Fibroblast of pulmonary artery (primary cell): Measurements from ENCODE around the gene GPR3.

ENCODE experiments used
- DNase-seq: peaks from one replicate; pipeline ENCODE4 v3.0.0-alpha.2; 2010; ENCODE audit warnings: low read depth
- H3K4me3 ChIP-seq: replicated peaks from 2 replicates; pipeline ENCODE4 v1.5.1; 2011; ENCODE audit warnings: low read depth, mild to moderate bottlenecking, control low read depth, low read length, moderate library complexity
- TF ChIP-seq, protein P1 (sequence below): IDR thresholded peaks from 2 replicates; pipeline ENCODE4 v1.5.1; 2011; ENCODE audit warnings: mild to moderate bottlenecking, control low read depth, low read length, inconsistent platforms; ENCODE audit errors: missing control alignments

Gene GPR3

DNA sequence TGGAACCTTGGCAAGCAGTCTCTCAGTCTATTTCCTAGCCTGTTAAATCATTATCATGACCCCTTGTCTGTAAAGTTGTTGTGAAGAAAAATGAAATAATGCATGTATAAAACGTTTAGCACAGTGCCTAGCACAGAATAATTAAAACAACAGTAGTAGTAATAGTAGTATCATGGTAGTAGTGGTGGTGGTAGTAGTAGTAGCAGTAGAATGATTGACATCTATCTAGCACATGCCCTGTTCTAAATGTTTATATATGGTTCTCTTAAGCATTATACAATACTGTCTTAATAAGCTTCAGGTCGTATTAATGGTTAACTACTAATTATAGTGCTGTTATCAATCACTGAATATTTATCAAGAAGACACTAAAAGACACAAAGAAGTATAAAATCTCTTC is 46.7 kb downstream of the GPR3 start:
- no peak for DNase-seq
- no peak overlapping the region for H3K4me3 ChIP-seq
- TF ChIP-seq, protein P1, sequence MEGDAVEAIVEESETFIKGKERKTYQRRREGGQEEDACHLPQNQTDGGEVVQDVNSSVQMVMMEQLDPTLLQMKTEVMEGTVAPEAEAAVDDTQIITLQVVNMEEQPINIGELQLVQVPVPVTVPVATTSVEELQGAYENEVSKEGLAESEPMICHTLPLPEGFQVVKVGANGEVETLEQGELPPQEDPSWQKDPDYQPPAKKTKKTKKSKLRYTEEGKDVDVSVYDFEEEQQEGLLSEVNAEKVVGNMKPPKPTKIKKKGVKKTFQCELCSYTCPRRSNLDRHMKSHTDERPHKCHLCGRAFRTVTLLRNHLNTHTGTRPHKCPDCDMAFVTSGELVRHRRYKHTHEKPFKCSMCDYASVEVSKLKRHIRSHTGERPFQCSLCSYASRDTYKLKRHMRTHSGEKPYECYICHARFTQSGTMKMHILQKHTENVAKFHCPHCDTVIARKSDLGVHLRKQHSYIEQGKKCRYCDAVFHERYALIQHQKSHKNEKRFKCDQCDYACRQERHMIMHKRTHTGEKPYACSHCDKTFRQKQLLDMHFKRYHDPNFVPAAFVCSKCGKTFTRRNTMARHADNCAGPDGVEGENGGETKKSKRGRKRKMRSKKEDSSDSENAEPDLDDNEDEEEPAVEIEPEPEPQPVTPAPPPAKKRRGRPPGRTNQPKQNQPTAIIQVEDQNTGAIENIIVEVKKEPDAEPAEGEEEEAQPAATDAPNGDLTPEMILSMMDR: no peak

DNA sequence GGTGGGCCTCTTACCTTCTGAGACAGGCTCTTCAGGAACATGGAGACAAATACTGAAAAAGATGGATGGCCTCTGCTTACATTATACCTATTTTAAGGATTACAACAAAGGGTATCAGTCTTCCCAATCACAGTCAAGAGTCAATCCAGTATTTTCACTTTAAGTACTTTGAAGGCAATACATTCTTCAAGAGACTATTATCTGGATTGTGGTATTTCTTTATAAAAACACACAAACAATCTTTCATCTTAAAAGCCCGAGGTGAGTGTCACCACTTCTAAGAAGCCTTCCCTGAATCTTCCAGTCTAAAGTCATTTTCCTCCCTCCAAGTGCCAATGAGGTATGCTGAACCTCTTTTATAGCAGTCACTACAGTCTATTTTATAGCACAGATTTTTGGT is 52.2 kb downstream of the GPR3 start:
- TF ChIP-seq, protein P1: no peak
- H3K4me3 ChIP-seq: no peak overlapping the region
- DNase-seq: no peak
